ENCODE measurements around the gene PCDH9. TPM values are rescaled to one million over a fixed set of nuclear protein-coding genes. Genes with fewer than 3 reads are reported as not detected.

PCDH9 gene
- total and polyA plus RNA-seq, 11 donors = 3.0 to 39.6 (median 21.6) TPM

DNA sequence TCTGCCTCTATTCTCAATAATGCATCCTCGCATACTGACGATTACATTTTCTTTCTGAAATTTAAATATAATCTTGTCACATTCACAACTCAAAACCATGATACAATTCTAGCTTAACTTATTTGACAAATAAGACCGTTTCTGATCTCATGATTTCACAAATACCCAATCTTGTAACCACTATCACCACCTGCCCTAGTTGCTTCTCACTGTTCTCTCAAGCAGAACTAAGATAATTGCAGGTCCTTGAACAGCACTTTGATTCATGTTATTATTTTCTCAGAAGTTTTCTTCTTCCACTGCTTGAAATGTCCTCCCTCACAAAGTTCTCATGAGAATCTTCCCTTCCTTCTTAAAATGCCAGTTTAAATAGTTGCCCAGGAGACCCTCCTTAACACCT, 211.4 kb downstream of the PCDH9 start:
- no peaks in the 10 kb centered on the region for H3K36me3 ChIP-seq
- no peak for ATAC-seq

GRCh38 chr13:67017276-67017675, 212.9 kb downstream of the PCDH9 start:
- Histone ChIP-seq H3K9me3 (no peaks in the 10 kb centered on the region), H3K27me3 (no peaks in the 10 kb centered on the region), H3K36me3 (no peaks in the 10 kb centered on the region), H3K27ac (no peak overlapping the region), H3K4me1 (no peaks in the 10 kb centered on the region), H3K4me3 (no peak overlapping the region)
- intact Hi-C loops (cut with DNase I) = no loop called here
- ATAC-seq (no peak), DNase-seq (no peak)
- TF ChIP-seq POLR2A (IDR thresholded peaks at IDR 0.05) = no peak
- TF ChIP-seq, protein P1, sequence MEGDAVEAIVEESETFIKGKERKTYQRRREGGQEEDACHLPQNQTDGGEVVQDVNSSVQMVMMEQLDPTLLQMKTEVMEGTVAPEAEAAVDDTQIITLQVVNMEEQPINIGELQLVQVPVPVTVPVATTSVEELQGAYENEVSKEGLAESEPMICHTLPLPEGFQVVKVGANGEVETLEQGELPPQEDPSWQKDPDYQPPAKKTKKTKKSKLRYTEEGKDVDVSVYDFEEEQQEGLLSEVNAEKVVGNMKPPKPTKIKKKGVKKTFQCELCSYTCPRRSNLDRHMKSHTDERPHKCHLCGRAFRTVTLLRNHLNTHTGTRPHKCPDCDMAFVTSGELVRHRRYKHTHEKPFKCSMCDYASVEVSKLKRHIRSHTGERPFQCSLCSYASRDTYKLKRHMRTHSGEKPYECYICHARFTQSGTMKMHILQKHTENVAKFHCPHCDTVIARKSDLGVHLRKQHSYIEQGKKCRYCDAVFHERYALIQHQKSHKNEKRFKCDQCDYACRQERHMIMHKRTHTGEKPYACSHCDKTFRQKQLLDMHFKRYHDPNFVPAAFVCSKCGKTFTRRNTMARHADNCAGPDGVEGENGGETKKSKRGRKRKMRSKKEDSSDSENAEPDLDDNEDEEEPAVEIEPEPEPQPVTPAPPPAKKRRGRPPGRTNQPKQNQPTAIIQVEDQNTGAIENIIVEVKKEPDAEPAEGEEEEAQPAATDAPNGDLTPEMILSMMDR (IDR thresholded peaks at IDR 0.05) = no peak
- WGBS, 4 donors = 94 to 99% (median 96%) methylated on average over 2 of the region's 2 CpGs

More for the DNA sequence above, 211.4 kb downstream of the PCDH9 start:
- Histone ChIP-seq H3K9me3 (no peaks in the 10 kb centered on the region), H3K27ac (no peak overlapping the region), H3K27me3 (no peaks in the 10 kb centered on the region), H3K4me1 (no peaks in the 10 kb centered on the region), H3K4me3 (no peak overlapping the region)
- TF ChIP-seq, protein P1 (IDR thresholded peaks at IDR 0.05) = no peak
- no peak for TF ChIP-seq POLR2A (IDR thresholded peaks at IDR 0.05)
- intact Hi-C loops (cut with DNase I) = no loop called here
- no peak for DNase-seq
- WGBS, 4 donors = 92 to 94% (median 92%) methylated on average over 3 of the region's 3 CpGs

GRCh38 chr13:67015976-67016600, 214.0 kb downstream of the PCDH9 start:
- Histone ChIP-seq H3K9me3 (no peaks in the 10 kb centered on the region), H3K4me3 (no peak overlapping the region), H3K27me3 (no peaks in the 10 kb centered on the region), H3K27ac (no peak overlapping the region), H3K4me1 (no peaks in the 10 kb centered on the region), H3K36me3 (no peaks in the 10 kb centered on the region)
- ATAC-seq (no peak), DNase-seq (no peak)
- intact Hi-C loops (cut with DNase I) = no loop called here
- 87 to 93% (median 92%) methylated on average over 2 of the region's 2 CpGs for WGBS, 4 donors
- TF ChIP-seq, protein P1 (IDR thresholded peaks at IDR 0.05) = no peak
- TF ChIP-seq POLR2A (IDR thresholded peaks at IDR 0.05) = no peak

DNA sequence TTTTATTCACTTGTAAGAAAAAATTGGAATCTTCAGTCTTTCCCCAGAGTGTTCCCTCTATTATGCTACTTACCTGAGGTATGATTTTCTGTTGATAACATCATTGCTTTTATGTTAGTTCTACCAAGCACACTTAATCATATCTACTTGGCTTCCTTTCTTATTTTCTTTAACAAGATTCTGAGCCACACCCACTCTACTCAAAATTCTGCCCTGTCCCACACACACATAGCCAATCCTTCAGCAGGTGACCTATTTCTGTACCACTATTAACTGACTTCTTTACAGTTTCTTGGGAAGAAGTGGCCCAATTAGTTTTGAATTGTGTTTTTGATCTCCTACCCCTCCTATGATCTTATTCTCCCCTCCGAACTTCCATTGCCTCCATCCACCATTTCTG, 215.7 kb downstream of the PCDH9 start:
- no peak overlapping the region for H3K4me3 ChIP-seq
- H3K27ac ChIP-seq = no peak overlapping the region
- H3K9me3 ChIP-seq = no peaks in the 10 kb centered on the region
- ATAC-seq = no peak
- DNase-seq = no peak
- TF ChIP-seq, protein P1 (IDR thresholded peaks at IDR 0.05) = no peak
- no peak for TF ChIP-seq POLR2A (IDR thresholded peaks at IDR 0.05)
- WGBS, 4 donors = 88 to 97% (median 95%) methylated on average over 1 of the region's 1 CpG
- H3K27me3 ChIP-seq = no peaks in the 10 kb centered on the region
- intact Hi-C loops (cut with DNase I) = no loop called here
- H3K4me1 ChIP-seq = no peaks in the 10 kb centered on the region
- no peaks in the 10 kb centered on the region for H3K36me3 ChIP-seq

Measured in heart left ventricle (tissue), 16 donors.